HG03521 (cell line): Measurements from ENCODE around the gene BTBD1.

ENCODE experiments used
- ATAC-seq: cut with Tn5 transposase; IDR thresholded peaks from one replicate; pipeline ENCODE4 v1.9.1; 2021; ENCODE audit warnings: mild to moderate bottlenecking, moderate library complexity; ENCODE audit not compliant: unreplicated experiment

BTBD1 gene

GRCh38 chr15:83066734-83067637 is at the start of gene BTBD1:
TSS of gene BTBD1 (minus strand) at chr15:83067252. CDS start at chr15:83067151, 101 bp downstream.
- peak; percentile 82 for ATAC-seq

- ATAC-seq: peak; percentile 79
Observed at GRCh38 chr15:83115831-83116565, 48.9 kb upstream of the BTBD1 start.

GRCh38 chr15:83115410-83115809 is 48.4 kb upstream of the BTBD1 start:
- no peak for ATAC-seq

DNA sequence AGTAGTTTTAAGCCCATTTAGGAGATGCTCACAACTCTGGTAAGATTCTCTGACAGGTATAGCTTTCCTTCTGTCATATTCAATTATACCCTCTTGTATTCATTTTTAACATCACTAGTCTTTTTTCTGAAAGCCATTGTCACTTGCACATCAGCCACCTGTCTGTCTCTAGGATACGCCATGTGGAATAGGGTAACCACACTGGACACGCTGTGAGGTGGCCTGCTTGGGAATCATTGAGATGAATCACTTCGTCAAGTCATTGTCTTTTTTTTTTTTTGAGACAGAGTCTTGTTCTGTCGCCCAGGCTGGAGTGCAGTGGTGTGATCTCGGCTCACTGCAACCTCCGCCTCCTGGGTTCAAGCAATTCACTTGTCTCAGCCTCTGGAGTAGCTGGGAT is 47.8 kb upstream of the BTBD1 start:
- ATAC-seq: no peak

- no peak for ATAC-seq
Observed at GRCh38 chr15:83113881-83114674, 47.0 kb upstream of the BTBD1 start.

DNA sequence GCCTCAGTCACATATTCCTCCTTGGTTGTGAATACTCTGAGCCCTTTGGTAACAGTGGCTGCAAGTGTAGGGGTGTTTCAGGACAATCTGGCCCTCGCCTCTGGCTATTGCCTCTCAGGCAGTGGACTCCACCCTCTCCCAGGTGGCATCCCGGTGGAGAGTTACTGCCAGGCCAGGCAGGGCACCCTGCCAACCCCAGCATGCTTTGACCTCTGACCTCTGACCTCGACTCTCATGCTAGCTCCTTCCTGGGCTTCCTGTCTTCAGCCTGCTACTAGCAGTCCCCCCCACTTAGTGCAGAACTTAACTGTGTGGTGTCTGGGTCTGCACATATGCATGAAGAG is 45.9 kb upstream of the BTBD1 start:
- no peak for ATAC-seq

GRCh38 chr15:83112233-83112955 is 45.3 kb upstream of the BTBD1 start:
- ATAC-seq: no peak

GRCh38 chr15:83111149-83111548 is 44.1 kb upstream of the BTBD1 start:
- ATAC-seq: no peak

DNA sequence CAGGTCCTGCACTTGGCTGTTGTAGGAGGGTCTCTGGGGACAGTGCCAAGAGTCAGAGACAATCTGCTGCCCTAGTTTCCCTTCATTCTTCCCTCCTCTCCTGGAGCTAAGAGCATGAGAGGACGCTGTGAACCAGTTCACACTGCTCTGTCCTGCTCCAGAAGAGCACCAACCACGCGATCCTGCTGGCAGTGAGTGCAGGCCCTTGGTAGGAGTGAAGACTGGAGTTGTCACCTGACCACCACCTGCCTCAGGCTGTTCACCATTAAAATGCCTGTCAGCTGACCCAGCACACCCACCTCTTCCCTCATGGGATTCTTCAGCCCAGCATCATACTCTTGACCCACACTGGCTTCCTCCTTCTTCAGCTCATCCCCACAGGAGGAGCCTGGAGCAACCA is 43.3 kb upstream of the BTBD1 start:
- no peak for ATAC-seq

GRCh38 chr15:83109532-83109931 is 42.5 kb upstream of the BTBD1 start:
- ATAC-seq: no peak

DNA sequence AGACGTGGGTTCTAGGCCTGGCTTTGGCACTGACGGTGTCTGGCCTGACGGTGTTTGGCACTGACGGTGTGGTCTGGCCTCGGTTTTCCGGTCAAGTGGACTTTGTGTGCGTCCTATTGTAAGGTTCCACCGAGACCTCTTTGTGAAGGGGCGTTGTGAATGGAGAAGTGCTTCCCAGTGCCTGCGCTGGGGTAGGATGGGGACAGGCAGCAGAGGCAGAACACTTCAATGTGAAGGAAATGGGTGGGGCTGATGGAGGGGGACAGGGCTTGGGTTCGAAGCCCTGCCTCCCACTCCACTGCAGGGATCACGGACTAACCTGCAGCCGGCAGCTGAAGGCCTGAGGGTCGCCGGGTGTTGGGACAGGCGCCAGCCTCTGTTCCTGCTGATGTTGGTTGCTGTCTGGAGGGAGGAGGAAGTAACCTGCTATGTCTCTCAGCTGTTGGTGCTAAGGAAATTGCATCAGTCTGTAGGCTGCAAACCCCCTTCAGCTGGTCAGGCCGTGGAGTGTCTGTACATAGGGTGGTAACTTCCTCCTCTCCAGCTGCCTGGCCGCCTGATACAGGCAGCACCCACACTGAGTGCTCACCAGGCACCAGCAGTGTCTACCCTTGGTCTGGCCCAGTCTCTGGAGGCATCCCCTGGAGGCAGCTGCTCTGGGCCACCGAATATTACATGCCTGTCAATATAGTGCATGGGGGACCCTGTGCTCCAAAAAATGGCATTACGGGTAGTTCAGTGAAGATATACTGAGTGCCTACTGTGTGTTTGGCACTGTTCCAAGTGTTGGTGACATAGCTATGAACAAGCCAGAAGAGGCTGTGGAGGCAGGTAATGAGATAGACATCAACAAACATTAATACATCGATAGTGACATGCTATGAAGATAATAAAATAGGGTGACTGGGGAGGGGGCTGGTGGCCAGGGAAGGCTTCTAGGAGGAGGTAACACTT is 41.5 kb upstream of the BTBD1 start:
- no peak for ATAC-seq

DNA sequence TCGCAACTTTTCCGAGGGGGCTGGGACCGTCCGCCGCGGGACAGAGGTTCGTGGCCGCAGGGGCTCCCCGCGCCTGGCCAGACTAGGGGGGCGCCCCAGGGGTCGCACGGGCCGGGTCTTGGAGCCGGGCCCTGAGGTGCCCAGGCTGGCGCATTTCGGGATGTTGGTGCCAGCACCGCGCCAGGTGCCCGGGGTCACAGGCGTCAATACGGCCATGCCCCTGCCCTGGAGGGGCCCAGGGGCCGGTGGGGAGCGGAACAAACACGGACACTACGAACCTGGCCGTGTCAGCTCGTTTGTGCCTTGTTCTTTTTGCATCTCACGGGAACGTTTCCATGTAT is 40.8 kb upstream of the BTBD1 start:
- no peak for ATAC-seq

DNA sequence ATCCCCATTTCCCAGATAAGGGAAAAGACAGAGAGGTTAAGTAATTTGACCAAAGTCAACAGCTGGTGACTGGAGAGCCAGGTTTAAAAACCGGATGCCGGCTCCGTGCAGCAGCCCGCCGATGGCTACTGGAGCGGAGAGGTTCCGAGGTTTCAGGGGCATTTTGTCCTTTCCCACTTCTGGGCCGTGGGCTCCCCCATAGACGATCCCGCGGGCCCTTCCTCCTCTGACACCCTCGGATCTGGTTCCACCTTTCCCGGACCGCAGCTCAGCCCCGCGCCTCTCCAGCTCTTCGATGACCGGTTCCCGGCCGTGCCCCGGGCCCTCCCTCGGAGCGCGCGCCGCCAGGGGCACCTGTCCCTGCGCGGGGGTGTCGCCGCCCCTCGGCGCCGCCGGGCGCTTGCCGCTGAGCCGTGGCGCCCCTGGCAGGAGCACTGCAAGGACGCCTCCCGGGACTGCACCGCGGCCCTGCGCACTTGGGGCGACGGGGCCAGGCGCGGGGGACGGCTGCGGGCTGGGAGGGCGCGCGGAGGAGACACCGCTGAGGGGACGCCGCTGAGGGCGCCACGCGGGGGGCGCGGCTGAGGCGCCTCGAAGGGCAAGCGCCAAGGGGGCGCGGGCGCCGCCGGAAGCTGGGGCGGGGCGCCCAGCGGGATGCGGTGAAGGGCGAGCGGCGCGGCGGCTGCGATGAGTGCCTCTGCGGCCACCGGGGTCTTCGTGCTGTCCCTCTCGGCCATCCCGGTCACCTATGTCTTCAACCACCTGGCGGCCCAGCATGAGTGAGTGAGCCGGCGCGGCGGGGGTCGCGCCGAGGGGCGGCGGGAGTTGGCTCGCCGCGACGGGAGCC is 40.2 kb upstream of the BTBD1 start, which contains the start of gene TM6SF1:
TM6SF1 (plus strand) TSS at position 652 of the 847 bp plus-strand sequence; CDS start at position 688, 36 bp downstream.
- ATAC-seq: no peak

- no peak for ATAC-seq
Observed at GRCh38 chr15:83105440-83105839, 38.4 kb upstream of the BTBD1 start.

DNA sequence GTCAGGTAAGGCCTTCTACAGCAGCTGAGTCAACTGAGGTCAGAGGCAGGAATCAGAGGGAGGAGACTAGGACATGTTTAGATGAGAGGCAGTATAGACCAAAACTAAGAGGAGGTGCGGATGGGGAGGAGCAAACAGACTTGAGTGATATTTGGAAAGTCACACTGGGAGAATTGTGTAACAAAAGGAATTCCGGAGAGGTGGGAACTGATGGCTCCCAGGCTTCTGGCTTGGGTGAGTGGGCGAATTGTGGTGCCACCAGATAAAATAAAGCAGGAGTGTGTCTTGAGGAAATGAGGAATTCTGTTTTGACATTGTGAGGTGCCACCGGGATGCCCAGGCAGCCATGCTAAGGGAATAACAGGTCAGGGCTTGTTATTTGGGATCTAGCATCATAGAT is 37.1 kb upstream of the BTBD1 start:
- ATAC-seq: no peak

- ATAC-seq: no peak
Observed at GRCh38 chr15:83102346-83102745, 35.3 kb upstream of the BTBD1 start.

GRCh38 chr15:83100097-83100646 is 33.1 kb upstream of the BTBD1 start:
- ATAC-seq: no peak

GRCh38 chr15:83099290-83099689 is 32.2 kb upstream of the BTBD1 start:
- ATAC-seq: no peak
